ENCODE results near the gene PPARGC1A.

The PPARGC1A gene

GRCh38 chr4:23888421-23889319 is 1.2 kb downstream of the PPARGC1A start:
- DNase-seq (ENCODE audit: low read depth): peak; percentile 51
- H3K4me3 ChIP-seq (ENCODE audit: low read depth, low read length): peak overlapping the region; percentile 44
- no peak for TF ChIP-seq CTCF (conservative IDR thresholded peaks at IDR 0.05; ENCODE audit: low read depth, low read length)

GRCh38 chr4:23887989-23888388 is 1.9 kb downstream of the PPARGC1A start:
- no peak for DNase-seq (ENCODE audit: low read depth)
- H3K4me3 ChIP-seq (ENCODE audit: low read depth, low read length): no peak overlapping the region
- no peak for TF ChIP-seq CTCF (conservative IDR thresholded peaks at IDR 0.05; ENCODE audit: low read depth, low read length)

GRCh38 chr4:23887173-23887572 is 2.7 kb downstream of the PPARGC1A start:
- H3K4me3 ChIP-seq (ENCODE audit: low read depth, low read length): no peak overlapping the region
- no peak for DNase-seq (ENCODE audit: low read depth)
- TF ChIP-seq CTCF (conservative IDR thresholded peaks at IDR 0.05; ENCODE audit: low read depth, low read length): no peak

- no peak for DNase-seq (ENCODE audit: low read depth)
- no peak for TF ChIP-seq CTCF (conservative IDR thresholded peaks at IDR 0.05; ENCODE audit: low read depth, low read length)
- no peak overlapping the region for H3K4me3 ChIP-seq (ENCODE audit: low read depth, low read length)
These were observed 3.8 kb downstream of the PPARGC1A start for GRCh38 chr4:23885943-23886590.

- no peak overlapping the region for H3K4me3 ChIP-seq (ENCODE audit: low read depth, low read length)
- peak; percentile 33 for DNase-seq (ENCODE audit: low read depth)
- TF ChIP-seq CTCF (conservative IDR thresholded peaks at IDR 0.05; ENCODE audit: low read depth, low read length): no peak
These were observed 5.1 kb downstream of the PPARGC1A start for GRCh38 chr4:23884741-23885140.

GRCh38 chr4:23884261-23884660 is 5.6 kb downstream of the PPARGC1A start:
- TF ChIP-seq CTCF (conservative IDR thresholded peaks at IDR 0.05; ENCODE audit: low read depth, low read length): no peak
- H3K4me3 ChIP-seq (ENCODE audit: low read depth, low read length): no peak overlapping the region
- DNase-seq (ENCODE audit: low read depth): no peak

Measured in choroid plexus epithelial cell (primary cell).